Right cardiac atrium (tissue), 5 donors: ENCODE results near the gene FBXO31. TPM values are rescaled to one million over a fixed set of nuclear protein-coding genes. Genes with fewer than 3 reads are reported as not detected.
A peak's percentile ranks its signal among the peaks of the same experiment; 100 is the strongest.
"Not testable (repeated sequence)": the region's sequence is repeated elsewhere in the genome, so short reads cannot be mapped to it uniquely, and the experiment has no call there.

Experiments
- ATAC-seq, 2 donors: fragments of 200-7000 bp; cut with Tn5 transposase; one replicate each; pipeline versions ENCODE4 v1.8.0 to v1.9.1; 2020; ENCODE audit warnings: moderate library complexity in 2 of 2, mild to moderate bottlenecking in 1 of 2
- DNase-seq, 3 donors: peaks; one replicate each; pipeline ENCODE4 v3.0.0-alpha.2; 2020
- H3K27ac ChIP-seq: one replicate; pipeline ENCODE4 v1.5.1; 2013; ENCODE audit warnings: mild to moderate bottlenecking, low read length, control low read depth, moderate library complexity
- H3K27me3 ChIP-seq: one replicate; pipeline ENCODE4 v1.6.1; 2013; ENCODE audit not compliant: control insufficient read depth, insufficient read depth
- H3K4me1 ChIP-seq: one replicate; pipeline ENCODE4 v1.6.1; 2013; ENCODE audit warnings: low read length; ENCODE audit not compliant: control insufficient read depth, insufficient read depth
- H3K4me3 ChIP-seq: one replicate; pipeline ENCODE4 v1.5.1; 2013; ENCODE audit warnings: low read length, control low read depth
- H3K9me3 ChIP-seq: one replicate; pipeline ENCODE4 v1.6.1; 2013; ENCODE audit warnings: low read length; ENCODE audit not compliant: control insufficient read depth
- WGBS: extraction: QIAGEN DNeasy Blood & Tissue Kit; methylation state at CpG from one replicate; pipeline ENCODE4 v1.1.7; 2013; 5-methylcytosine and 5-hydroxymethylcytosine counted together
- intact Hi-C, 4 donors: fragments of 100-400 bp; cut with DNase I; formaldehyde crosslinking; loops; one replicate each; pipeline versions ENCODE4 v1.11.0 to v1.14.0; 2022 to 2023
- polyA plus RNA-seq: library from polyadenylated mRNA; stranded (reverse); fragments of 200-250 nt; gene quantifications from one replicate; pipeline ENCODE4 v1.2.3, GENCODE V29; 2013
- total RNA-seq, 4 donors: library from RNA; stranded (reverse); fragmentation: NEBNext Ultra II Directional; extraction: Animal tissue kit (Norgen Biotek cat#: 25700); gene quantifications; one replicate each; pipeline ENCODE4 v1.2.1, GENCODE V29; 2021
- donor health status: healthy with polysubstance abuse.
- donor health status: DM: no; HTN: yes; CAD: no.
- donor health status: DM: no; HTN: no; CAD: no.
- donor health status: DM: no; HTN: yes; CAD: no; lungs with severe emphysema.
- donor health status: DM: yes; HTN: yes; CAD: no.

Gene FBXO31
- total and polyA plus RNA-seq, 5 donors: 24.3 to 66.1 (median 49.5) TPM

- H3K4me1 ChIP-seq: peaks cover 7% of the 10 kb centered on the region
- DNase-seq: peak in 1 of 3 donors; percentile 62
- intact Hi-C loops: loop anchor here in 2 of 4 donors (10.0 kb wide), 2 partner anchors 45 to 815 kb away; partner anchors contain the start of gene MTHFSD (in 1 of the 2)
- H3K9me3 ChIP-seq: no peaks in the 10 kb centered on the region
- H3K27me3 ChIP-seq: no peaks in the 10 kb centered on the region
- H3K4me3 ChIP-seq: no peak overlapping the region
- 68% methylated on average over 16 of the region's 16 CpGs for WGBS
- ATAC-seq: peak; percentile 46 to 71
- peak overlapping the region; percentile 55 for H3K27ac ChIP-seq
Observed at GRCh38 chr16:87369796-87370719, 13.5 kb downstream of the FBXO31 start.

- no peak overlapping the region for H3K4me3 ChIP-seq
- intact Hi-C loops: loop anchor here in 1 of 4 donors (10.0 kb wide), 1 partner anchor 814 kb away; the partner anchor contains the start of gene MTHFSD
- H3K27me3 ChIP-seq: no peaks in the 10 kb centered on the region
- H3K9me3 ChIP-seq: no peaks in the 10 kb centered on the region
- WGBS: 74% methylated on average over 14 of the region's 14 CpGs
- H3K4me1 ChIP-seq: peaks cover 7% of the 10 kb centered on the region
- no peak for DNase-seq
- ATAC-seq: no peak
- no peak overlapping the region for H3K27ac ChIP-seq
Observed at GRCh38 chr16:87369117-87369765, 14.3 kb downstream of the FBXO31 start.

GRCh38 chr16:87368029-87368770, 15.4 kb downstream of the FBXO31 start:
- WGBS: 36% methylated on average over 5 of the region's 5 CpGs
- Histone ChIP-seq H3K27me3 (no peaks in the 10 kb centered on the region), H3K4me1 (peaks cover 9% of the 10 kb centered on the region), H3K27ac (no peak overlapping the region), H3K9me3 (no peaks in the 10 kb centered on the region), H3K4me3 (no peak overlapping the region)
- peak; percentile 22 to 56 for ATAC-seq
- intact Hi-C loops: loop anchor here in 1 of 4 donors (10.0 kb wide), 1 partner anchor 813 kb away; the partner anchor contains the start of gene MTHFSD
- peak in 1 of 3 donors; percentile 65 for DNase-seq

GRCh38 chr16:87367529-87367928, 16.0 kb downstream of the FBXO31 start:
- peaks cover 9% of the 10 kb centered on the region for H3K4me1 ChIP-seq

GRCh38 chr16:87366930-87367329, 16.6 kb downstream of the FBXO31 start:
- WGBS: 90% methylated on average over 1 of the region's 1 CpG

More at GRCh38 chr16:87367529-87367928, 16.0 kb downstream of the FBXO31 start:
- H3K27me3 ChIP-seq: no peaks in the 10 kb centered on the region
- intact Hi-C loops: loop anchor here in 1 of 4 donors (10.0 kb wide), 1 partner anchor 813 kb away; the partner anchor contains the start of gene MTHFSD
- H3K27ac ChIP-seq: no peak overlapping the region
- H3K9me3 ChIP-seq: no peaks in the 10 kb centered on the region
- ATAC-seq (no peak), DNase-seq (no peak)
- 83% methylated on average over 9 of the region's 9 CpGs for WGBS
- H3K4me3 ChIP-seq: no peak overlapping the region

GRCh38 chr16:87366288-87366687, 17.3 kb downstream of the FBXO31 start:
- DNase-seq (no peak), ATAC-seq (no peak)
- no peak overlapping the region for H3K4me3 ChIP-seq
- H3K27me3 ChIP-seq: no peaks in the 10 kb centered on the region
- intact Hi-C loops: loop anchor here in 1 of 4 donors (10.0 kb wide), 1 partner anchor 811 kb away; the partner anchor contains the start of gene MTHFSD
- no peak overlapping the region for H3K27ac ChIP-seq
- peaks cover 9% of the 10 kb centered on the region for H3K4me1 ChIP-seq
- 81% methylated on average over 4 of the region's 4 CpGs for WGBS
- no peaks in the 10 kb centered on the region for H3K9me3 ChIP-seq

More at GRCh38 chr16:87366930-87367329, 16.6 kb downstream of the FBXO31 start:
- H3K9me3 ChIP-seq: no peaks in the 10 kb centered on the region
- intact Hi-C loops: loop anchor here in 1 of 4 donors (10.0 kb wide), 1 partner anchor 812 kb away; the partner anchor contains the start of gene MTHFSD
- no peaks in the 10 kb centered on the region for H3K27me3 ChIP-seq
- no peak overlapping the region for H3K4me3 ChIP-seq
- ATAC-seq (no peak), DNase-seq (no peak)
- no peak overlapping the region for H3K27ac ChIP-seq
- H3K4me1 ChIP-seq: peaks cover 9% of the 10 kb centered on the region

- Histone ChIP-seq H3K27ac (no peak overlapping the region), H3K27me3 (no peaks in the 10 kb centered on the region)
Observed at GRCh38 chr16:87365021-87365713, 18.4 kb downstream of the FBXO31 start.

GRCh38 chr16:87363771-87364455, 19.7 kb downstream of the FBXO31 start:
- ATAC-seq: peak; percentile 66 to 77
- no peaks in the 10 kb centered on the region for H3K9me3 ChIP-seq
- intact Hi-C loops: loop anchor here in 1 of 4 donors (10.0 kb wide), 1 partner anchor 809 kb away; the partner anchor contains the start of gene MTHFSD
- H3K27ac ChIP-seq: peak overlapping the region; percentile 84
- no peak overlapping the region for H3K4me3 ChIP-seq
- peaks cover 9% of the 10 kb centered on the region for H3K4me1 ChIP-seq
- peak in 2 of 3 donors; percentile 76 to 81 for DNase-seq
- 29% methylated on average over 17 of the region's 17 CpGs for WGBS
- H3K27me3 ChIP-seq: no peaks in the 10 kb centered on the region

More at GRCh38 chr16:87365021-87365713, 18.4 kb downstream of the FBXO31 start:
- intact Hi-C loops: loop anchor here in 1 of 4 donors (10.0 kb wide), 1 partner anchor 810 kb away; the partner anchor contains the start of gene MTHFSD
- ATAC-seq (no peak), DNase-seq (no peak)
- no peaks in the 10 kb centered on the region for H3K9me3 ChIP-seq
- WGBS: 91% methylated on average over 13 of the region's 13 CpGs
- peaks cover 13% of the 10 kb centered on the region for H3K4me1 ChIP-seq
- H3K4me3 ChIP-seq: no peak overlapping the region

- peak in 2 of 3 donors; percentile 22 to 63 for DNase-seq
- not testable (repeated sequence) for ATAC-seq
Observed at GRCh38 chr16:87362828-87363559, 20.6 kb downstream of the FBXO31 start.

More at GRCh38 chr16:87362828-87363559, 20.6 kb downstream of the FBXO31 start:
- WGBS: 82% methylated on average over 13 of the region's 13 CpGs
- not testable (repeated sequence) for H3K4me3 ChIP-seq, H3K9me3 ChIP-seq, H3K4me1 ChIP-seq, H3K27ac ChIP-seq, H3K27me3 ChIP-seq
- intact Hi-C loops: loop anchor here in 1 of 4 donors (10.0 kb wide), 1 partner anchor 808 kb away; the partner anchor contains the start of gene MTHFSD
